ENCODE results near the gene LIPM.

LIPM gene

GRCh38 chr10:88850712-88851111 is 48.2 kb downstream of the LIPM start:
- H3K9ac ChIP-seq (ENCODE audit: insufficient read length, low read depth), result no peak overlapping the region
- H3K4me3 ChIP-seq (ENCODE audit: insufficient read length, low read depth), result no peak overlapping the region
- no peak for TF ChIP-seq SUZ12 (IDR thresholded peaks at IDR 0.05; ENCODE audit: extremely low read depth, insufficient read depth, insufficient read length)
- TF ChIP-seq YY1 (IDR thresholded peaks at IDR 0.05; ENCODE audit: insufficient read depth, insufficient read length), result no peak
- no peak for TF ChIP-seq ZNF274 (IDR thresholded peaks at IDR 0.05; ENCODE audit: low read depth, low read length)
- H3K27me3 ChIP-seq (ENCODE audit: insufficient read depth, insufficient read length), result no peaks in the 10 kb centered on the region
- DNase-seq (ENCODE audit: low read depth, low spot score), result no peak
- no peaks in the 10 kb centered on the region for H3K9me3 ChIP-seq (ENCODE audit: insufficient read depth, low read length)
- H3K36me3 ChIP-seq (ENCODE audit: insufficient read depth, insufficient read length, low read length), result no peaks in the 10 kb centered on the region
- no peaks in the 10 kb centered on the region for H3K4me1 ChIP-seq (ENCODE audit: insufficient read depth, insufficient read length)

- no peak for DNase-seq (ENCODE audit: low read depth, low spot score)
- no peak for TF ChIP-seq YY1 (IDR thresholded peaks at IDR 0.05; ENCODE audit: insufficient read depth, insufficient read length)
- no peak for TF ChIP-seq ZNF274 (IDR thresholded peaks at IDR 0.05; ENCODE audit: low read depth, low read length)
- no peak for TF ChIP-seq SUZ12 (IDR thresholded peaks at IDR 0.05; ENCODE audit: extremely low read depth, insufficient read depth, insufficient read length)
- Histone ChIP-seq H3K9me3 (ENCODE audit: insufficient read depth, low read length) (no peaks in the 10 kb centered on the region), H3K27me3 (ENCODE audit: insufficient read depth, insufficient read length) (no peaks in the 10 kb centered on the region), H3K9ac (ENCODE audit: insufficient read length, low read depth) (no peak within 1 kb of the TSS), H3K4me1 (ENCODE audit: insufficient read depth, insufficient read length) (no peaks in the 10 kb centered on the region), H3K36me3 (ENCODE audit: insufficient read depth, insufficient read length, low read length) (no peaks in the 10 kb centered on the region), H3K4me3 (ENCODE audit: insufficient read length, low read depth) (no peak within 1 kb of the TSS)
Observed at GRCh38 chr10:88851706-88852105, 49.2 kb downstream of the LIPM start, which contains the start of gene ANKRD22. Gene ANKRD22 (minus strand): TSS chr10:88851844. CDS start chr10:88851607, 237 bp downstream.

GRCh38 chr10:88852327-88852726 is 49.8 kb downstream of the LIPM start:
- Histone ChIP-seq H3K4me1 (ENCODE audit: insufficient read depth, insufficient read length) (no peaks in the 10 kb centered on the region), H3K36me3 (ENCODE audit: insufficient read depth, insufficient read length, low read length) (no peaks in the 10 kb centered on the region), H3K27me3 (ENCODE audit: insufficient read depth, insufficient read length) (no peaks in the 10 kb centered on the region), H3K4me3 (ENCODE audit: insufficient read length, low read depth) (no peak overlapping the region), H3K9me3 (ENCODE audit: insufficient read depth, low read length) (no peaks in the 10 kb centered on the region), H3K9ac (ENCODE audit: insufficient read length, low read depth) (no peak overlapping the region)
- TF ChIP-seq YY1 (IDR thresholded peaks at IDR 0.05; ENCODE audit: insufficient read depth, insufficient read length) (no peak), ZNF274 (IDR thresholded peaks at IDR 0.05; ENCODE audit: low read depth, low read length) (no peak), SUZ12 (IDR thresholded peaks at IDR 0.05; ENCODE audit: extremely low read depth, insufficient read depth, insufficient read length) (no peak)
- DNase-seq (ENCODE audit: low read depth, low spot score), result no peak

- no peaks in the 10 kb centered on the region for H3K4me1 ChIP-seq (ENCODE audit: insufficient read depth, insufficient read length)
- TF ChIP-seq YY1 (IDR thresholded peaks at IDR 0.05; ENCODE audit: insufficient read depth, insufficient read length), result no peak
- no peak overlapping the region for H3K9ac ChIP-seq (ENCODE audit: insufficient read length, low read depth)
- H3K9me3 ChIP-seq (ENCODE audit: insufficient read depth, low read length), result no peaks in the 10 kb centered on the region
- DNase-seq (ENCODE audit: low read depth, low spot score), result no peak
- no peaks in the 10 kb centered on the region for H3K36me3 ChIP-seq (ENCODE audit: insufficient read depth, insufficient read length, low read length)
- no peaks in the 10 kb centered on the region for H3K27me3 ChIP-seq (ENCODE audit: insufficient read depth, insufficient read length)
- no peak overlapping the region for H3K4me3 ChIP-seq (ENCODE audit: insufficient read length, low read depth)
Observed at GRCh38 chr10:88853155-88853881, 50.8 kb downstream of the LIPM start.

- DNase-seq (ENCODE audit: low read depth, low spot score), result no peak
- Histone ChIP-seq H3K4me3 (ENCODE audit: insufficient read length, low read depth) (no peak overlapping the region), H3K9ac (ENCODE audit: insufficient read length, low read depth) (no peak overlapping the region), H3K9me3 (ENCODE audit: insufficient read depth, low read length) (no peaks in the 10 kb centered on the region), H3K4me1 (ENCODE audit: insufficient read depth, insufficient read length) (no peaks in the 10 kb centered on the region), H3K36me3 (ENCODE audit: insufficient read depth, insufficient read length, low read length) (no peaks in the 10 kb centered on the region), H3K27me3 (ENCODE audit: insufficient read depth, insufficient read length) (no peaks in the 10 kb centered on the region)
- TF ChIP-seq ZNF274 (IDR thresholded peaks at IDR 0.05; ENCODE audit: low read depth, low read length) (no peak), YY1 (IDR thresholded peaks at IDR 0.05; ENCODE audit: insufficient read depth, insufficient read length) (no peak), SUZ12 (IDR thresholded peaks at IDR 0.05; ENCODE audit: extremely low read depth, insufficient read depth, insufficient read length) (no peak)
Observed at GRCh38 chr10:88854684-88855083, 52.2 kb downstream of the LIPM start.

- no peaks in the 10 kb centered on the region for H3K9me3 ChIP-seq (ENCODE audit: insufficient read depth, low read length)
- TF ChIP-seq SUZ12 (IDR thresholded peaks at IDR 0.05; ENCODE audit: extremely low read depth, insufficient read depth, insufficient read length), result no peak
- no peak for TF ChIP-seq YY1 (IDR thresholded peaks at IDR 0.05; ENCODE audit: insufficient read depth, insufficient read length)
- no peak for TF ChIP-seq ZNF274 (IDR thresholded peaks at IDR 0.05; ENCODE audit: low read depth, low read length)
- no peak overlapping the region for H3K9ac ChIP-seq (ENCODE audit: insufficient read length, low read depth)
Observed at GRCh38 chr10:88857831-88858230, 55.3 kb downstream of the LIPM start.

GRCh38 chr10:88858491-88858890 is 56.0 kb downstream of the LIPM start:
- no peak overlapping the region for H3K9ac ChIP-seq (ENCODE audit: insufficient read length, low read depth)
- TF ChIP-seq ZNF274 (IDR thresholded peaks at IDR 0.05; ENCODE audit: low read depth, low read length), result no peak
- no peak for TF ChIP-seq YY1 (IDR thresholded peaks at IDR 0.05; ENCODE audit: insufficient read depth, insufficient read length)
- no peak for TF ChIP-seq SUZ12 (IDR thresholded peaks at IDR 0.05; ENCODE audit: extremely low read depth, insufficient read depth, insufficient read length)
- H3K4me1 ChIP-seq (ENCODE audit: insufficient read depth, insufficient read length), result no peaks in the 10 kb centered on the region
- no peak overlapping the region for H3K4me3 ChIP-seq (ENCODE audit: insufficient read length, low read depth)
- H3K9me3 ChIP-seq (ENCODE audit: insufficient read depth, low read length), result no peaks in the 10 kb centered on the region
- H3K27me3 ChIP-seq (ENCODE audit: insufficient read depth, insufficient read length), result no peaks in the 10 kb centered on the region
- no peaks in the 10 kb centered on the region for H3K36me3 ChIP-seq (ENCODE audit: insufficient read depth, insufficient read length, low read length)
- DNase-seq (ENCODE audit: low read depth, low spot score), result no peak

More at GRCh38 chr10:88857831-88858230, 55.3 kb downstream of the LIPM start:
- no peaks in the 10 kb centered on the region for H3K4me1 ChIP-seq (ENCODE audit: insufficient read depth, insufficient read length)
- H3K36me3 ChIP-seq (ENCODE audit: insufficient read depth, insufficient read length, low read length), result no peaks in the 10 kb centered on the region
- DNase-seq (ENCODE audit: low read depth, low spot score), result no peak
- H3K4me3 ChIP-seq (ENCODE audit: insufficient read length, low read depth), result no peak overlapping the region
- no peaks in the 10 kb centered on the region for H3K27me3 ChIP-seq (ENCODE audit: insufficient read depth, insufficient read length)

Data from NT2/D1 (cell line).